Tibial nerve (tissue), 4 donors: ENCODE measurements around the gene SNX1. TPM values are rescaled to one million over a fixed set of nuclear protein-coding genes. Genes with fewer than 3 reads are reported as not detected.

Source experiments
- DNase-seq, 2 donors: peaks; one replicate each; pipeline ENCODE4 v3.0.0-alpha.2; 2019; ENCODE audit warnings: low spot score in 2 of 2
- H3K27ac ChIP-seq, 4 donors: fragments of 200-600 bp; sonication (generic) in 3 of 4; one replicate each; pipeline ENCODE4 v1.5.1; 2017 to 2019; ENCODE audit warnings: mild to moderate bottlenecking in 1 of 4
- H3K27me3 ChIP-seq, 2 donors: fragments of 200-600 bp; sonication (generic) in 1 of 2; one replicate each; pipeline versions ENCODE4 v1.5.1 to v1.6.0; 2017 to 2019
- H3K36me3 ChIP-seq, 3 donors: fragments of 200-600 bp; sonication (generic); one replicate each; pipeline ENCODE4 v1.5.1; 2018 to 2019
- H3K4me1 ChIP-seq, 4 donors: fragments of 200-600 bp; sonication (generic) in 3 of 4; one replicate each; pipeline ENCODE4 v1.5.1; 2017 to 2019
- H3K4me3 ChIP-seq, 4 donors: fragments of 200-600 bp; sonication (generic) in 3 of 4; one replicate each; pipeline ENCODE4 v1.5.1; 2017 to 2019; ENCODE audit warnings: mild to moderate bottlenecking in 1 of 4, moderate library complexity in 1 of 4
- H3K9me3 ChIP-seq, 4 donors: fragments of 200-600 bp; sonication (generic) in 3 of 4; one replicate each; pipeline ENCODE4 v1.5.1; 2017 to 2019
- EP300 ChIP-seq, 2 donors: sonication (generic); formaldehyde crosslinking; IDR thresholded peaks; one replicate each; pipeline ENCODE4 v1.6.1; 2017; ENCODE audit warnings: antibody characterized with exemption in 2 of 2, mild to moderate bottlenecking in 1 of 2
- POLR2A ChIP-seq, 2 donors: fragments of 450-650 bp; IDR thresholded peaks; one replicate each; pipeline ENCODE4 v1.6.1; 2017; ENCODE audit warnings: antibody characterized with exemption in 2 of 2, mild to moderate bottlenecking in 2 of 2, moderate library complexity in 2 of 2
- WGBS, 2 donors: methylation state at CpG; one replicate each; pipeline ENCODE4 v1.1.5; 2018; 5-methylcytosine and 5-hydroxymethylcytosine counted together
- total RNA-seq, 4 donors: library from RNA; depleted of rRNA; stranded (reverse); fragments of >200 nt; gene quantifications; one replicate each; pipeline ENCODE4 v1.1.0, GENCODE V29; 2016
- TF ChIP-seq, protein P1 (sequence below), 5 experiments: fragments of 200-600 bp in 3 of 5; fragments of 450-650 bp in 2 of 5; sonication (generic) in 3 of 5; IDR thresholded peaks; one replicate each; pipeline ENCODE4 v1.5.1; 2016 to 2019; ENCODE audit warnings: antibody characterized with exemption in 5 of 5, mild to moderate bottlenecking in 3 of 5, moderate library complexity in 2 of 5

The SNX1 gene
- total RNA-seq, 4 donors from 2014 or later: 102 to 128 (median 108) TPM

DNA sequence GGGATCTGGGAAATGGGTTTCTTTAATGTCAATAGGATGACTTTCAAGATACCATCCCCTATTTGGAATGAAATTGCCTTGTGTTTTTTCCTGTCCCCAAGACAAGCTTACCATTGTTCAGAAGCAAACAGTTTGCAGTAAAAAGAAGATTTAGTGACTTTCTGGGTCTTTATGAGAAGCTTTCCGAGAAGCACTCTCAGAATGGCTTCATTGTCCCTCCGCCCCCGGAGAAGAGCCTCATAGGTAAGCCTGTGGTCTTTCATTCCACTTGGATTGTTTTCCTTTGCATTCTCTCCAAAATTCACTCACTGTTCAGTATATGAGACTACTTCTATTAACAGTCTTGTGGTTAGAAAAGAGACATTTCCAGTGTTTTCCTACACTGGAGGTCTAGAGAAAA lies 30.2 kb downstream of the SNX1 start:
- TF ChIP-seq, protein P1, sequence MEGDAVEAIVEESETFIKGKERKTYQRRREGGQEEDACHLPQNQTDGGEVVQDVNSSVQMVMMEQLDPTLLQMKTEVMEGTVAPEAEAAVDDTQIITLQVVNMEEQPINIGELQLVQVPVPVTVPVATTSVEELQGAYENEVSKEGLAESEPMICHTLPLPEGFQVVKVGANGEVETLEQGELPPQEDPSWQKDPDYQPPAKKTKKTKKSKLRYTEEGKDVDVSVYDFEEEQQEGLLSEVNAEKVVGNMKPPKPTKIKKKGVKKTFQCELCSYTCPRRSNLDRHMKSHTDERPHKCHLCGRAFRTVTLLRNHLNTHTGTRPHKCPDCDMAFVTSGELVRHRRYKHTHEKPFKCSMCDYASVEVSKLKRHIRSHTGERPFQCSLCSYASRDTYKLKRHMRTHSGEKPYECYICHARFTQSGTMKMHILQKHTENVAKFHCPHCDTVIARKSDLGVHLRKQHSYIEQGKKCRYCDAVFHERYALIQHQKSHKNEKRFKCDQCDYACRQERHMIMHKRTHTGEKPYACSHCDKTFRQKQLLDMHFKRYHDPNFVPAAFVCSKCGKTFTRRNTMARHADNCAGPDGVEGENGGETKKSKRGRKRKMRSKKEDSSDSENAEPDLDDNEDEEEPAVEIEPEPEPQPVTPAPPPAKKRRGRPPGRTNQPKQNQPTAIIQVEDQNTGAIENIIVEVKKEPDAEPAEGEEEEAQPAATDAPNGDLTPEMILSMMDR (IDR thresholded peaks at IDR 0.05): no peak
- TF ChIP-seq POLR2A (IDR thresholded peaks at IDR 0.05): no peak
- TF ChIP-seq EP300 (IDR thresholded peaks at IDR 0.05): no peak
- no peaks in the 10 kb centered on the region for H3K27me3 ChIP-seq
- no peaks in the 10 kb centered on the region for H3K9me3 ChIP-seq
- WGBS, 2 donors: 33 to 39% methylated on average over 3 of the region's 3 CpGs
- DNase-seq: no peak
- H3K4me3 ChIP-seq: no peak overlapping the region
- H3K27ac ChIP-seq: peak overlapping the region in 2 of 4 donors; percentile 30 to 57
- H3K36me3 ChIP-seq: peaks cover 9 to 83% (median 11%) of the 10 kb centered on the region in 3 donors
- peaks cover 0 to 30% (median 10%) of the 10 kb centered on the region in 4 donors for H3K4me1 ChIP-seq

DNA sequence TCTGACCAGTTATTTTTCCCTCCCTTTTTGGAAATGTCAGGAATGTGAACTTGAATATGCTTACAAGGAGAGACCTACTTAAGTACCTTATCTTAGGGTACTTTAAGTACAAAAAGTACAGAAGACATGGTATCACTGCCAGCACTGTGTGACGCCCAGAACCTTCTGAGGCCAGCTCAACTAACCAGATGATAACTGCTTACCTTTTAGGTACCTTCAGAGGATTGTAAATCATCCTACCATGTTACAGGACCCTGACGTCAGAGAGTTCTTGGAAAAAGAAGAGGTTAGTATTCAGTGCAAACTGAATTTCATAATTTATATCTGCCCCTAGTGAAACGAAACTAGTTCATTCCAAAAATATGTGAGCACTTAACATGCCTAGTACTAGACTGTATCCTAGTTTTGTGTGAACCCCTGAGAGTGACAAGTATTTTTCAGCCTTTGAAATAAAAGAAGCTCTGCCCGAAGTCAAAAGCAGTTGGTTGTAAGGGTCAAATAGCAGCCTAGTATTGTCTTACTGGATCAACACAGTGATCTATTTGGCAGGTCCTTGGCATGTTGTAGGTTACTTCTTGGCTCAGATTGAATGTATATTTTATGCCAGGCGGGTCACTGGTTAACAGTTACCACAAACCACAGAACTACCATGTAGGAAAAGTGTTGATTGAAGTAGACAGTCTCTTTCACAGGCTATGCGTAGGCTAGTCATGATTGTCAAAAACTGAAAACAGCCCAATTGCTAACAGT lies 31.9 kb downstream of the SNX1 start:
- TF ChIP-seq, protein P1 (IDR thresholded peaks at IDR 0.05): no peak
- TF ChIP-seq POLR2A (IDR thresholded peaks at IDR 0.05): no peak
- no peak for TF ChIP-seq EP300 (IDR thresholded peaks at IDR 0.05)
- no peak for DNase-seq
- Histone ChIP-seq H3K9me3 (no peaks in the 10 kb centered on the region), H3K27me3 (no peaks in the 10 kb centered on the region), H3K27ac (peak overlapping the region in 1 of 4 donors; percentile 42), H3K4me1 (peaks cover 0 to 24% (median 8%) of the 10 kb centered on the region in 4 donors), H3K4me3 (no peak overlapping the region), H3K36me3 (peaks cover 12 to 93% (median 28%) of the 10 kb centered on the region in 3 donors)
- 75 to 78% methylated on average over 6 of the region's 6 CpGs for WGBS, 2 donors

DNA sequence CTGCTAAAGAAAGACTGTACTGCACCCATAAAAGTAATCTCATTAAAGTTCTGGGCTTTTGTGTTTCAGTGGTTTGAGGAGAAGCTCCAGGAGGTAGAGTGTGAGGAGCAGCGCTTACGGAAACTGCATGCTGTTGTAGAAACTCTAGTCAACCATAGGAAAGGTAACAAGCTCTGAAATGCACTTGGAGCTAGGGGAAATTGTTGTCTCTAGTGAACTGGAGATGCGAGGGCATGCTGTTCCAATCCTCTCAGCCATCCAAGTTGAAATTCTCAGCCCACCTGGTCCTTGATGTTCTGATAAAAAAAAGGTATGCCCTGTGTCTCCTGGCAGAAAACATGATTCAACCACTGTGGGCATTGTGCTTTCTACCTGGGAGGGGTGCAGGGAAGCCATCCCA lies 34.4 kb downstream of the SNX1 start:
- H3K27me3 ChIP-seq: no peaks in the 10 kb centered on the region
- H3K9me3 ChIP-seq: no peaks in the 10 kb centered on the region
- H3K27ac ChIP-seq: no peak overlapping the region
- TF ChIP-seq, protein P1 (IDR thresholded peaks at IDR 0.05): no peak
- no peak for TF ChIP-seq POLR2A (IDR thresholded peaks at IDR 0.05)
- TF ChIP-seq EP300 (IDR thresholded peaks at IDR 0.05): no peak
- no peak overlapping the region for H3K4me3 ChIP-seq
- no peak for DNase-seq
- 94% methylated on average over 3 of the region's 3 CpGs for WGBS, 2 donors
- H3K4me1 ChIP-seq: peaks cover 0 to 28% (median 8%) of the 10 kb centered on the region in 4 donors
- peaks cover 18 to 95% (median 38%) of the 10 kb centered on the region in 3 donors for H3K36me3 ChIP-seq

DNA sequence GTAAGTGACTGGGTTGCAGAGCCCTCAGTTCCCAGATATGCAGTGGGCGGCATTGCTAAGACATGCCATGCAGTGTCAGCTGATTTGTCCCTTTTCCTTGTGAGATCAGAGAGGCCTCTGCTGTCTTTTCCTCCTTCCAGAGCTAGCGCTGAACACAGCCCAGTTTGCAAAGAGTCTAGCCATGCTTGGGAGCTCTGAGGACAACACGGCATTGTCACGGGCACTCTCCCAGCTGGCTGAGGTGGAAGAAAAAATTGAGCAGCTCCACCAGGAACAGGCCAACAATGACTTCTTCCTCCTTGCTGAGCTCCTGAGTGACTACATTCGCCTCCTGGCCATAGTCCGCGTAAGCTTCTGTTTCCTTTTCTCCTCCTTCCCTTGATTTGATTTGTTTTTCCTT lies 35.8 kb downstream of the SNX1 start:
- H3K9me3 ChIP-seq: no peaks in the 10 kb centered on the region
- no peak overlapping the region for H3K4me3 ChIP-seq
- H3K27me3 ChIP-seq: no peaks in the 10 kb centered on the region
- H3K36me3 ChIP-seq: peaks cover 18 to 100% (median 47%) of the 10 kb centered on the region in 3 donors
- DNase-seq: no peak
- no peak for TF ChIP-seq POLR2A (IDR thresholded peaks at IDR 0.05)
- TF ChIP-seq EP300 (IDR thresholded peaks at IDR 0.05): no peak
- TF ChIP-seq, protein P1 (IDR thresholded peaks at IDR 0.05): no peak
- peaks cover 0 to 21% (median 2%) of the 10 kb centered on the region in 4 donors for H3K4me1 ChIP-seq
- no peak overlapping the region for H3K27ac ChIP-seq
- WGBS, 2 donors: 77 to 91% methylated on average over 7 of the region's 7 CpGs

DNA sequence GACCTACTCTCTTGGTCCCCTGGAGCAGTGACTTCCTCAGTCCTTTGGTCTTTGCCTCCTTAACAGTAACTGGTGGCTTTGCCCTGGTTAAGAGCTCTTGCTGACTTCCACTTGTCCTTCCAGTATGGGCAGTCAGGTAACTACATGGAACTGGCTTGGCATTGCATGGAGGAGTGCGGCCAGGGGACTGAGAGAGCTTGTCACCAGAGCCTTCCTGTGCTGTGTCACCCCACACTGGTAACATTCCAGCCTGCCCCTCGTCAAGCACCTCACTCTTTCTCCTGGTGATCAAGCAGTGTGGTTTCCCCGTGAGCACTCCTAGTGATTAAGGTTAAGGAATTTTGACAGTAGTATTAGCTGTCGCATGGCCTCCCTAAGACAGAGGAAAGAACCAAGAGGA lies 36.4 kb downstream of the SNX1 start:
- no peaks in the 10 kb centered on the region for H3K27me3 ChIP-seq
- no peaks in the 10 kb centered on the region for H3K9me3 ChIP-seq
- TF ChIP-seq POLR2A (IDR thresholded peaks at IDR 0.05) (no peak), EP300 (IDR thresholded peaks at IDR 0.05) (no peak)
- TF ChIP-seq, protein P1 (IDR thresholded peaks at IDR 0.05): no peak
- no peak overlapping the region for H3K27ac ChIP-seq
- H3K36me3 ChIP-seq: peaks cover 24 to 100% (median 47%) of the 10 kb centered on the region in 3 donors
- H3K4me3 ChIP-seq: no peak overlapping the region
- no peak for DNase-seq
- 91 to 95% methylated on average over 4 of the region's 4 CpGs for WGBS, 2 donors
- H3K4me1 ChIP-seq: peaks cover 0 to 15% (median 0%) of the 10 kb centered on the region in 4 donors
